Ramos (cell line): Measurements from ENCODE around the gene KCNAB1.

ENCODE experiments used
- in situ Hi-C: fragments of 300-500 bp; cut with MboI; formaldehyde crosslinking; loops from one replicate; pipeline ENCODE4 v1.14.3; 2022; ENCODE audit warnings: low sequenced_read_pairs; ENCODE audit not compliant: unreplicated experiment

Gene KCNAB1

DNA sequence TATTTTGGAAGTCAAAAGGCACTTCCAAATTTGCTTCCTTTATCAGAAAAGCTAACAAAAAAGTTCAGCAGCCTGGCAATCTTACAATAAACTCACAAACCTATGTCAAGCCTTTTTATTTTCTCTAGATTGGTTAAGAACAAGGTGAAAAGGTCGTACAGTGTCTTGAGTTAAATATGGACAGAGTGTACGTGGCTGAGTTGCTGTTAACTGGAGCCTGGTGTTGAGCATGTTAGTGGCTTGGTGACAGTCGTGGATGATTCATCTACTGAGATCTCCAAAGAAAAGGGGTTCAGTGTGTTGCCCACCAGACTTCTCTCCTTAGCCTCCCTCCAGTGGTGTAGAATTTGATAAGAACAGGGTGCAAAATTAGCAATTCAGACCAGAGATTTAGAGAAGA, 344.8 kb downstream of the KCNAB1 start:
- in situ Hi-C loops = no loop called here

DNA sequence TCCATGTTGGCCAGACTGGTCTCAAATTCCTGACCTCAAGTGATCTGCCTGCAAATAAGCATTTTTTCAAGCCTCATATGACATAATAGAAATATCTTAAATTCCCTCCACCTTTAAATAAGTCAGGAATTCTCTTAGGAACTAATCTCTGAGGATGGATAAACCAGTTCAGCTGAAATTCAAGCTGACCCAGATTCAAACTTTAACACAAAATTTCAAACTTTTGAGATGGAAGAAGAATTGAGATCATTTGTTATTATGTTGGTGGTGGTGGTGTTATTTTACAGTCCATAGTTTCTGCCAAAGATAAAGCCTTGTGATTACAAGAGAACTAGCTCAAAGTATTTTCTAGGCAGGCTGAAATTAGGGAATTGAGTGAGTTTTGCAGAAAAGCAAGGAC, 349.1 kb downstream of the KCNAB1 start:
- in situ Hi-C loops = no loop called here

GRCh38 chr3:156471431-156471830, 351.1 kb downstream of the KCNAB1 start:
- in situ Hi-C loops = no loop called here

GRCh38 chr3:156472150-156472549, 351.8 kb downstream of the KCNAB1 start:
- in situ Hi-C loops = no loop called here

DNA sequence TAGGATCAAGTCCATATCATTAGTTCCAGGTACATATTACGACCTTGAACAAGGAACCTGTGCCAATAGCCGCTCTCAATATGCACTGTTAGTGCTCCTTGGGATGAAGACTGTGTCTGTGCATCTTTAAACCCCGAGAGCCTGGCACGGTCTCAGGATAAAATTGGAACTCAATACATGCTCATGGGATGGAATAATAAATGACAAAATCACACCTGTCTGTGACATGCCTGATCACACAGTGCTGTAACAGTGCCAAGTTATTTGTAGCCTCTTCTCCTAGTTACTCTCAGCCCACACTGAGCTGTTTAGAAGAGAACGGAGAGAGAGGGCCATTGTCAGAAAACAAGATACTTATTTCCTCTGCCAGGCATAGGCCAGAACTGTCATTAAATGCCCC, 352.3 kb downstream of the KCNAB1 start:
- in situ Hi-C loops = no loop called here

DNA sequence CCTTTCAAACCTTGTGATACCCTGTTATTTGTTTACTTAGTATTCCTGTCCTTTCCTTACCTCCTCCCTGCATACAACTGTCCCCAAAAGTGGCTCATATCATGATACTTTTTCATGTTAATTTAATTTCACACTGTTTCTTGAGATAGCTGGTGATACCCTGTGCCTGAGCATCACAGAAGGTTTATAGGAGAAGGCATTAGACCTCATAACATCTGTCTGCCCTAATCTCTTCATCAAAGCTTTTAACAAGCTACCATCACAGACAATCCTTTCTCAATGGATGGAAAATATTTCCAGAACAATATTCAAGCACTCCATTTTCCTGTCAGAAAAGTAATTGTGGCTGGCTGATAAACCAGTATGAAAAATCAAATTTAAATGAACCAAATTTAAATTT, 353.0 kb downstream of the KCNAB1 start:
- in situ Hi-C loops = no loop called here

GRCh38 chr3:156474560-156475389, 354.4 kb downstream of the KCNAB1 start:
- in situ Hi-C loops = no loop called here

DNA sequence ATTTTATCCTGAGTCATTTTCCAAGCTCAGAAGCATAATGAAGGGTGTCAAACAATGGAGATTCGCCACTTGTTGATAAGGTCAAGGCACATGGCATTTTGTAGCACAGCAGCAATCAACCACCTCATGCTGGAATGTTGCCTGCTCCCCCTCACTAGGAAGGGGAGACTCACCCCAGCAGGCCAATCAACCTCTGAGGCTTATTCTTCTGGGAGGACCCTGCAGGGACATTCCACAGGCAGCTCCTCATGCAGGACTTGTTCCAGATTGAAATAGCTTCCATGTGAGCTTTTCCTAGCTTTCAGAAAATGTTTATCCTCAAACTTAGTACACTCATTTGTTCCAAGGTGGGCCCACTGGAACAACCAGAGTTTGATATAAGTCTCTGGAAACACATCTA, 356.9 kb downstream of the KCNAB1 start:
- in situ Hi-C loops = no loop called here

DNA sequence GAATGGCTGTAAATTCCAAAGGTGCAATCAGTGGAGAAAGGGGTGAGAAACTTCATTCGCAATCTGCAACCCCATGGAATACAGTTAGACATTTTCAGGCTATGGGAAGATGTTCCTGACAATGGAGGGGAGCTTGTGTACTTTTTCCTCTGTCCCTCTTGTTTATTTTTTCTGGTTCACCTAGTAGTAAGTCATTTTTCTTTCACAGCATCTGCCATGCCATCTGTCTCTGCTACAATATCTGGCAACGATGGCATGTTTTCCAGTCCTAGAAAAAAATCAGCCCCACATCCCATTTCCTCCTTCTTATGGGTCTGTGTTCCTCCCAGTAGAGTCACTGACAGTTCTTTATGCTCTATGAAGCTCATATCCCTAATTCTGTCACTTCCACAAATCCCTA, 358.5 kb downstream of the KCNAB1 start:
- in situ Hi-C loops = no loop called here

- in situ Hi-C loops = no loop called here
Measured at GRCh38 chr3:156479604-156480003, 359.2 kb downstream of the KCNAB1 start.

DNA sequence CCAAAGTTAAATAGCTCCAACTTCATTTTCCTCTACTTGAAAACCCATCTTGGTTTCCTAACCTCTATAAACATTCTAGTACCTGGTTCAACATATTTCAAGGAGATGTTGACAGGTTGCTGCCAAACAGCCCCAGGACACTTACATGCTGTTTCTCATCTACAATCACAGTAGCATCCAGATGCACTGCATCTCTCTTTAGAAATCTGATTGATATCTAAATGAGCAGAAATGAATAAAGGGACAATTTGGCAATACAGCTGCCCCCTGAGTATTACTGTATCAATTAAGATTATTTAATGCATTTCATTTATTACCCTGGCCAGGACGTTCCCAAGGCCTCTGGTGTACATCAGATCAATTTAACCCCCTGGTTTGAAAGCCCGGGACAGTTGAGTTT, 360.6 kb downstream of the KCNAB1 start:
- in situ Hi-C loops = no loop called here

DNA sequence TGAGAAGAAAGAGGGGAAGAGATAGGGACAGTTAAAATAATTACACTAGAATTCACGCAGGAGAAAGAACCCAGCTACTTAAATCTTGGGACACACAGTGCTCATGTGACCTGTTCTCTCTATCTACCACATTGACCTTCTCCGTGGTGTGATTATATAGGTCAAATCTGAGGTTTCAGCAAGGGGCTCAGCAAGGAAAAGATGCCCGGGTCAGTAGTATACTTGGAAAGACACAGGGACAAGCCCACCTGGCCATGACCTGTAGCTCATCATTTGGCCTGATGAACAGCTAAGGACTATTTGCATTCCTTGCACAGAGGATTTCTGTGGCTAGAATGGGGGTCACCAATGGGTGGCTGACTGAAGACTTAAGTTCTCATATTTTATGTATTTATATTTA, 362.6 kb downstream of the KCNAB1 start:
- in situ Hi-C loops = no loop called here

DNA sequence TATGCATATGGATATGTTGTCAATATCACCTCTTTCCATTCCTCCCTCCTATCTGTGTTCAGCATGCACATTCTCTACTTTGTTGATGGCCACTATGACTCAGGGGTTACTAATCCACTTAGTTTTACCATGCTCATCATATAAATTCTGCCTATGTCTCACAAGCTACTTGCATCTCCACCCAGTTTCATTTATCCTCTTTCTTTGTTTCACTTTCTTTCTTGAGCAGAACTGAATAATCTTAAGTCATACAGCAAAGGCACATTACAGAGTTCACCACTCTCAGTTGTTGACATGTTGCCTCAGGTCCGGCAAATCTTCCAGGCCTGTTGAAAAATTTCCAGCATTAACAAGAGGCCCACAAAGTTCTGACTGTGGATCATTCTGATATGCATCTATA, 363.0 kb downstream of the KCNAB1 start:
- in situ Hi-C loops = no loop called here

DNA sequence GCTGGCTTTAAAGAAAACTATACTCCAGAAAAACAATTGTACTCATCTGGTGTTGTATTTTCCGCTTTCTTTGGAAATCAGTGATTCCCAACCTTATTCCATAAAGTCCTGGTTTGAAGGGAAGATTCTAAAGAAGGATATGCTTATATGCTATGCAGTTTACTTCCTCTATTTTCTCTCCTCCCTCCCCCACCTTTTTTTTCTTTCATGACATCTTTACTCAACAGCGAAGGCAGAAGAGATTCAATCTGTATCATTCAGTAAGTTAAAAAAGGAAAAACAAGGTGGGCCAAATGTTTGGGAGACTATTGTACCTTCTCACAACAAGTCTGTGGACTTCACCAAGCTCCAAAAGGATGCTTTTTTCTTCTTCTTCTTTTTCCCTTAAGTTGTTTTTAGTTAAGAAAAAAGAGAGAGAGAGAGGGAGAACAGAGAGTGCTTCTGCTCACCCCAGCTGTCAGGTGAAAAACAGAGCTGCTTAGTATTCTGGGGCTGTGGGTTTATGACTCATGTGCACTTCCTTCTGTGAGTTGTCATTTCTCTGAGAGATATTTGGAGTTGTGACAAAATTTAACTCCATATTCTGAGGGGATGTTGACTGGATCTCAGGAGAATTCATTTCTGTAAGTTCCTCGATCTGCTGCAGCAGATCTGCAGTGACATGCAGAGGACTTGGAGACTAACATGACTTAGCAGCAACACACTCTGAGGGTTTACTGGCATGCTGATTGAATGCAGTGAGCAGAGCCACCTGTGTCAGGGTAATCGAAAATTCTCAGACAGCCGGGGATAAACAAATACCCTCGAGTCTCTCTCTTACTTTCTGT, 363.8 kb downstream of the KCNAB1 start:
- in situ Hi-C loops = no loop called here

- in situ Hi-C loops = no loop called here
Measured at GRCh38 chr3:156488767-156489166, 368.4 kb downstream of the KCNAB1 start.

DNA sequence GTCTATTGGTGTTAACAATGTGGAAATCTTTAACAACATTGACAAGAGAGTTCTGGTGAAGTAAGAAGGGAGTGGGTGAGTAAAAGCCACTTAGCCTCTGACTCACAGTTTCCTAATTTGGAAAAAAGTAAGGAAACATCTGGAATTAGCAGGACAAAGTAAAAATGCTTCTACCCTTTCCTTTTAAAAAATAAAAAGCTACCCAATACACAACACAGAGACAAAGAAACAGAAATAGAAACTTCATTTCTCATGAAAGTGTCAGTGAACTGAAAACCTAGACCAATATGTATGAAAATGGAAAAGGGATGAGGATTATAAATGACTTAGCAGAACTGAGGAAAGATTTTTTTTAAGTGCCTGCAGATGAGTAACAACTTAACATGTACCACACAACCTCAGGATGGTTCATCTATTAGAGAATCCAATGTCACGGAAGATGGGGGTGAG, 369.1 kb downstream of the KCNAB1 start:
- in situ Hi-C loops = no loop called here

- in situ Hi-C loops = no loop called here
Measured at GRCh38 chr3:156491192-156491591, 370.8 kb downstream of the KCNAB1 start.

DNA sequence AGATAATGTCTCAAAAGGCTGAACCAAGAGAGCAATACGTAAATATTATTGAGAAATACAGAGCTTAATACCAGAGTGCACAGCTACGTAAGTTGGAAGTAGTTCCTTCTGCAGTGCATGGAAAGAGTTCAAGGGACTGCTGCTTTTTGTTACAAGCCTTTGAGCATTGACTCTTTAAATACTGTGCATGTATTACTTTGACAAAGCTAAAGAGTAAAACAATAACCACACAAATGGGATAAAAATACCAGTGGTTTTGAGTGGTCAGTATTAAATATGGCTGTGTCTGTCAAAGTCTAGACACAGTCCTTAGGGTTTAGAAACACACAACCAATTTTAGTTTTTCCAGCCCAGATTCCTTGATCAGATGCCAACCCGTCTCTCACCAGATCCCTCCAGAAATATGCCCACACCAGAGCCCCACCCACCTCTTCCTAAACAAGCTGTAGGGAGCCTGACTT, 372.5 kb downstream of the KCNAB1 start:
- in situ Hi-C loops = no loop called here

DNA sequence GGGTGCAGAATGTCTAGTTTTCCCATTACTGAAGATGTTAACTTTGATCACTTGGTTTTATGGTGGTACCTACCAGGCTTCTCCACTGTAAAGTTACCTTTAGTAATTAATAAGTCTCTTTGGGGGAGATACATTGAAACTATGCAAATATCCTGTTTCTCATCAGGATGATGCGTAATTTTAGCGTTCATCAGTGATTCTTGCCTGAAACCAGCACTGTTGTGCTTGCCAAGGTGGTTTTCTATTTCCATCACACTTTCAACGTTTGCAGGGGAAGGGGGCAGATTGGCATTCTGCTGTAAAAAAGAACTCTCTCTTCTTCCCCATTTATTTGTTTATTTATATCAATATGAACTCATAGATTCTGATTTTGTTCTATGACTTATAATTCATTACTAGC, 373.5 kb downstream of the KCNAB1 start:
- in situ Hi-C loops = no loop called here

GRCh38 chr3:156495816-156496215, 375.4 kb downstream of the KCNAB1 start:
- in situ Hi-C loops = no loop called here

- in situ Hi-C loops = no loop called here
Measured at GRCh38 chr3:156497326-156497725, 376.9 kb downstream of the KCNAB1 start.
